Esophagus muscularis mucosa (tissue), 3 donors: Measurements from ENCODE around the gene TRIM25.

Experiments used
- POLR2A ChIP-seq: fragments of 450-650 bp; IDR thresholded peaks from one replicate; pipeline ENCODE4 v1.6.1; 2017; ENCODE audit warnings: antibody characterized with exemption, moderate library complexity, mild to moderate bottlenecking, low read depth
- POLR2AphosphoS5 ChIP-seq, 2 donors: sonication (generic); formaldehyde crosslinking; IDR thresholded peaks; one replicate each; pipeline ENCODE4 v1.6.1; 2017; ENCODE audit warnings: antibody characterized with exemption in 2 of 2
- TF ChIP-seq, protein P1 (sequence below), 3 experiments: fragments of 200-600 bp in 2 of 3; fragments of 450-650 bp in 1 of 3; sonication (generic) in 2 of 3; IDR thresholded peaks; one replicate each; pipeline ENCODE4 v1.5.1; 2017 to 2019; ENCODE audit warnings: antibody characterized with exemption in 3 of 3, mild to moderate bottlenecking in 2 of 3, moderate library complexity in 1 of 3

DNA sequence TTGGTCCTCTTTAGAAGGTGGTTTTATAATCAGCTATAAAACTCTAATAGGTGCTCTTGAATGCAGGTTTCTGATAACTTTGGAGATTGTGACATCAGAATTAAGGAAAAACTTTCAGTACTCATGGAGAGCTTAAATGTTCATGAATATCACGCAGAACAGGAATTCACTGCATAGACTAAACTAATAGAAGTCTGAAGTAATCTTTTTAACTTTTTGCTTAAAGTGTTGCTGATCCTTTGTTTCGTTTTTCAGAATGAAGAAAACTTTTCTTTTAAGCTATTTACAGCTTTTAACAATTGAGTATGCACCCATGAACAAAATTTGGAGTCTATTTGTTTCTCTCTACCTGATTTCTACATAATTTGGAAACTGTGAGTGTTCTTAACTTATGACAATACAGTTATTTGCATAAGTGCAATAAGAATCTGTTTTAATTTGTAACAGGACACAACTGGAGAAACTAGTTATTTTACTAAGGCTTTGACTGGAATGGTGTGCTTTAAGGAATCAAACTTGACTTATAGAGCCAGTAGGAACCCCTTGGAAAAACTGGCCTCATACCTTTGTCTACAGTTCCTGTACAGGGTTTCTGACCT, 17.0 kb upstream of the TRIM25 start:
- TF ChIP-seq, protein P1, sequence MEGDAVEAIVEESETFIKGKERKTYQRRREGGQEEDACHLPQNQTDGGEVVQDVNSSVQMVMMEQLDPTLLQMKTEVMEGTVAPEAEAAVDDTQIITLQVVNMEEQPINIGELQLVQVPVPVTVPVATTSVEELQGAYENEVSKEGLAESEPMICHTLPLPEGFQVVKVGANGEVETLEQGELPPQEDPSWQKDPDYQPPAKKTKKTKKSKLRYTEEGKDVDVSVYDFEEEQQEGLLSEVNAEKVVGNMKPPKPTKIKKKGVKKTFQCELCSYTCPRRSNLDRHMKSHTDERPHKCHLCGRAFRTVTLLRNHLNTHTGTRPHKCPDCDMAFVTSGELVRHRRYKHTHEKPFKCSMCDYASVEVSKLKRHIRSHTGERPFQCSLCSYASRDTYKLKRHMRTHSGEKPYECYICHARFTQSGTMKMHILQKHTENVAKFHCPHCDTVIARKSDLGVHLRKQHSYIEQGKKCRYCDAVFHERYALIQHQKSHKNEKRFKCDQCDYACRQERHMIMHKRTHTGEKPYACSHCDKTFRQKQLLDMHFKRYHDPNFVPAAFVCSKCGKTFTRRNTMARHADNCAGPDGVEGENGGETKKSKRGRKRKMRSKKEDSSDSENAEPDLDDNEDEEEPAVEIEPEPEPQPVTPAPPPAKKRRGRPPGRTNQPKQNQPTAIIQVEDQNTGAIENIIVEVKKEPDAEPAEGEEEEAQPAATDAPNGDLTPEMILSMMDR (IDR thresholded peaks at IDR 0.05), result no peak
- TF ChIP-seq POLR2AphosphoS5 (IDR thresholded peaks at IDR 0.05) (no peak), POLR2A (no peak)
